Activated CD4-positive, alpha-beta T cell treated with anti-CD3 and anti-CD28 coated beads for 36 hours (primary cell): Measurements from ENCODE around the gene LRRC26. TPM values are rescaled to one million over a fixed set of nuclear protein-coding genes. Genes with fewer than 3 reads are reported as not detected.
"Not testable (repeated sequence)": the region's sequence is repeated elsewhere in the genome, so short reads cannot be mapped to it uniquely, and the experiment has no call there.

Experiments
- ATAC-seq: fragments of 200-7000 bp; cut with Tn5 transposase; one replicate; pipeline ENCODE4 v1.10.0; 2021; ENCODE audit warnings: mild to moderate bottlenecking, moderate library complexity
- CTCF ChIA-PET: fragments of 350-600 bp; sonication (Branson Sonifier 250); formaldehyde crosslinking; loops from one replicate; lab custom pipeline; 2021; ENCODE audit warnings: antibody characterized with exemption; lab: Charles Lee
- POLR2A ChIA-PET: fragments of 350-600 bp; sonication (Branson Sonifier 250); formaldehyde crosslinking; loops from one replicate; lab custom pipeline; 2021; ENCODE audit warnings: antibody characterized with exemption, inconsistent platforms; lab: Charles Lee
- DNase-seq: peaks from one replicate; pipeline ENCODE4 v3.0.0-alpha.2; 2020
- H3K27ac Mint-ChIP-seq: one replicate; pipeline ENCODE4 v1.8.0; 2021; ENCODE audit warnings: mixed read lengths
- H3K27me3 Mint-ChIP-seq: one replicate; pipeline ENCODE4 v1.8.0; 2021; ENCODE audit warnings: mixed read lengths
- H3K36me3 Mint-ChIP-seq: one replicate; pipeline ENCODE4 v1.8.0; 2021; ENCODE audit warnings: low read depth, mixed read lengths
- H3K4me1 Mint-ChIP-seq: one replicate; pipeline ENCODE4 v1.8.0; 2021; ENCODE audit warnings: mixed read lengths
- H3K4me3 Mint-ChIP-seq: one replicate; pipeline ENCODE4 v1.8.0; 2021; ENCODE audit warnings: mild to moderate bottlenecking, moderate library complexity, mixed read lengths
- H3K9me3 Mint-ChIP-seq: one replicate; pipeline ENCODE4 v1.8.0; 2021; ENCODE audit warnings: low read depth, mixed read lengths
- intact Hi-C, 2 experiments: fragments of 100-400 bp; cut with DNase I in 1 of 2; cut with micrococcal nuclease in 1 of 2; formaldehyde crosslinking; loops; one replicate each; pipeline versions ENCODE4 v1.14.2 to v1.15.1; 2022 to 2024; cut with DNase I, micrococcal nuclease
- total RNA-seq, 2 experiments: library from RNA; stranded (reverse); gene quantifications; one replicate each; pipeline ENCODE4 v1.2.3, GENCODE V29; 2021

The LRRC26 gene
- total RNA-seq, 2 experiments from 2014 or later, result not detected

- H3K36me3 Mint-ChIP-seq, result no peaks in the 10 kb centered on the region
Measured at GRCh38 chr9:137138058-137138721, 31.7 kb downstream of the LRRC26 start.

DNA sequence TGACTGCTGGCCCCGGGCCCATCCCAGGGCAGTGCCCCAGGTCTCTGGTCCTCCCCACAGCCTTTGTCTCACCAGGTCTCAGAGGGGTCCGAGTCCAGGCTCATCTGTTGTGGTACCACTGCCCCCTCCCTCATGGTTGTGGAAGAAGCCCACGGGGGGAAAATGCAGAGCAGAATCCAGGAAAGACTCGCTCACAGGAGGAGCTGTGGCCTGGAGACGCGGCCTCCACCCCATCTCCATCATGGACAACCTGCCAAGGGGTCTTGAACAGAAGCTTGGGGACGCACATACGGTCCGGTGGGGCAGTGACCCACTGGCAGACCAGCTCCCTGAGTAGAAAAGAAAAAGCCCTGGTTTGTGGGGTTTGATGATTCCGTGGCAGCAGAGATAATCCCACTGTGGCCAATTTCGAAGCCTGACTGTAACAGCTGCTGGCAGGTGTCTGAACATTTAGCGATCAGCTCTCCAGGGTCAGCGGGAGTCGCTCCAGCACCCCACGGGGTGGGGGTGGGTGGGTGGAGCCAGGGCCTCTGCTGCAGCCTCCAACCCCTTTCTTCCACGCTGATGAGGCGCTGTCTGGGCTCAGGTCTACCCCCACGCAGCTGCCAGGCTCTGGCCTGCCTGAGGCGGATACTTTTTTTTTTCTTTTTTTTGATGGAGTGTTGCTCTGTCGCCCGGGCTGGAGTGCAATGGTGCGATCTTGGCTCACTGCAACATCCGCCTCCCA lies 32.8 kb downstream of the LRRC26 start:
- no peak for ATAC-seq
- intact Hi-C loops, result no loop called here
- POLR2A ChIA-PET, result no interaction called here
- DNase-seq, result no peak
- peaks cover 43% of the 10 kb centered on the region for H3K27me3 Mint-ChIP-seq
- no peaks in the 10 kb centered on the region for H3K4me1 Mint-ChIP-seq
- H3K36me3 Mint-ChIP-seq, result no peaks in the 10 kb centered on the region
- no peaks in the 10 kb centered on the region for H3K9me3 Mint-ChIP-seq
- CTCF ChIA-PET, result interaction anchor here (1.0 kb wide), 1 partner anchor 69 kb away, joined by 3 read pairs; no protein-coding TSS in a partner anchor
- H3K27ac Mint-ChIP-seq, result no peak overlapping the region
- no peak overlapping the region for H3K4me3 Mint-ChIP-seq

More at GRCh38 chr9:137138058-137138721, 31.7 kb downstream of the LRRC26 start:
- intact Hi-C loops, result no loop called here
- ChIA-PET CTCF (interaction anchor here (0.6 to 1.8 kb wide), 2 partner anchors 11 to 148 kb away, joined by 3 to 4 read pairs; no protein-coding TSS in a partner anchor), POLR2A (interaction anchor here (0.6 kb wide), 1 partner anchor 189 kb away, joined by 4 read pairs; no protein-coding TSS in a partner anchor)
- DNase-seq, result peak; percentile 41
- no peak overlapping the region for H3K4me3 Mint-ChIP-seq
- H3K4me1 Mint-ChIP-seq, result no peaks in the 10 kb centered on the region
- ATAC-seq, result no peak
- peaks cover 45% of the 10 kb centered on the region for H3K27me3 Mint-ChIP-seq
- H3K9me3 Mint-ChIP-seq, result no peaks in the 10 kb centered on the region
- H3K27ac Mint-ChIP-seq, result no peak overlapping the region

- CTCF ChIA-PET, result interaction anchor here (1.0 kb wide), 1 partner anchor 68 kb away, joined by 3 read pairs; no protein-coding TSS in a partner anchor
- H3K27me3 Mint-ChIP-seq, result peaks cover 40% of the 10 kb centered on the region
- DNase-seq, result no peak
- H3K9me3 Mint-ChIP-seq, result no peaks in the 10 kb centered on the region
- POLR2A ChIA-PET, result no interaction called here
- no peak overlapping the region for H3K4me3 Mint-ChIP-seq
- no peaks in the 10 kb centered on the region for H3K36me3 Mint-ChIP-seq
- intact Hi-C loops, result no loop called here
- no peaks in the 10 kb centered on the region for H3K4me1 Mint-ChIP-seq
- H3K27ac Mint-ChIP-seq, result no peak overlapping the region
- no peak for ATAC-seq
Measured at GRCh38 chr9:137136261-137136880, 33.5 kb downstream of the LRRC26 start.

DNA sequence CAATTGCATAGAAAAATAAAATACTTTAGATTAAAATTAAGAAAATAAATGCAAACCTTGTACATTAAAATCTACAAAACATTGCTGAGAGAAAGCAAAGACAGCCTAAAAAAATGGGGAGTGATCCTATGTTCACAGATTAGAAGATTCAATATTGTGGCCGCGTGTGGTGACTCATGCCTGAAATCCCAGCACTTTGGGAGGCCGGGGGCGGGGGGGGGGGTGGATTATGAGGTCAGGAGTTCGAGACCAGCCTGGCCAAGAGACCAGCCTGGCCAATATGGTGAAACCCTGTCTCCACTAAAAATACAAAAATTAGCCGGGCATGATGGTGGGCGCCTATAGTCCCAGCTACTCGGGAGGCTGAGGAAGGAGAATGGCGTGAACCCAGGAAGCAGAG lies 34.7 kb downstream of the LRRC26 start:
- intact Hi-C loops, H3K27ac Mint-ChIP-seq, H3K4me3 Mint-ChIP-seq, DNase-seq, H3K4me1 Mint-ChIP-seq, ATAC-seq, H3K9me3 Mint-ChIP-seq, H3K36me3 Mint-ChIP-seq: not testable (repeated sequence)
- ChIA-PET POLR2A (interaction anchor here (0.6 kb wide), 1 partner anchor 280 kb away, joined by 6 read pairs; no protein-coding TSS in a partner anchor), CTCF (interaction anchor here (0.6 to 0.9 kb wide), 3 partner anchors 11 to 95 kb away, joined by 3 read pairs; no protein-coding TSS in a partner anchor)
- H3K27me3 Mint-ChIP-seq, result peaks cover 32% of the 10 kb centered on the region

GRCh38 chr9:137134191-137134590 lies 35.7 kb downstream of the LRRC26 start:
- CTCF ChIA-PET, result no interaction called here
- Mint-ChIP-seq H3K4me1 (peaks cover 2% of the 10 kb centered on the region), H3K27ac (no peak overlapping the region), H3K4me3 (no peak overlapping the region), H3K9me3 (no peaks in the 10 kb centered on the region), H3K36me3 (no peaks in the 10 kb centered on the region), H3K27me3 (peaks cover 23% of the 10 kb centered on the region)
- intact Hi-C loops, result no loop called here
- DNase-seq (no peak), ATAC-seq (no peak)
- POLR2A ChIA-PET, result no interaction called here

DNA sequence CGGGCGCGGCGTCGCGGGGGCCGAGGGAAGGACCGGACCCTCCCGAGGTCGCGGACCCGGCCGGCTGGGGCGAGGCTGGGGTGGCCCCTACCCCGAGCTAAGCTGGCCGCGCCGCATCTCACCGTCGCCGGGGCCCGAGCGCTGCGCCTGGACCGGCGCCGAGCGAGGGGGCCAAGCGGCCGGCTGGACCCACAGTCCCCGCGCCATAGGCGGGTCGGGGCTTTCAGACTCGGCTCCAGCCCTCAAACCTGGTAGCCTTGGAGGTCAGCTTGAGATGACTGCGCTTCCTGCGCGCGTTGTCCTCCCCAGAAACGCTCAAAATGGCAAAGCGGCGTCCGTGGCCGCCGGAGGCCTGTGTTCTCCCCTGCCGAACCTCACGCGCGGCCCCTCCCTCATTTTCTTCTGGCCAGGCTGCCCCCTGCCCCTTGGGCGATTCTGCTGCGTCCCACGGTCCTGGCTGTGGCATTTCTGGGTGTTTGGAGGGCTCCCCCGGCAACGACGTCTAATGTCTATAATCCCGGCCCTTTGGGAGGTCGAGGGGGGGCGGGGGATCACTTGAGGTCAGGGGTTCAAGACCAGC lies 39.6 kb downstream of the LRRC26 start:
- peak overlapping the region; percentile 73 for H3K27ac Mint-ChIP-seq

GRCh38 chr9:137129456-137130175 lies 40.2 kb downstream of the LRRC26 start:
- ChIA-PET POLR2A (interaction anchor here (0.6 to 1.5 kb wide), 11 partner anchors 21 to 155 kb away, joined by 3 to 9 read pairs (median 4); partner anchors contain the start of genes MAN1B1, TPRN and TUBB4B), CTCF (interaction anchor here (0.6 to 3.4 kb wide), 18 partner anchors 8 to 315 kb away, joined by 3 to 14 read pairs (median 4); partner anchors contain the start of genes DPP7, NPDC1, RNF224 and TPRN)
- H3K4me3 Mint-ChIP-seq, result peak overlapping the region; percentile 89
- peaks cover 5% of the 10 kb centered on the region for H3K27me3 Mint-ChIP-seq
- H3K36me3 Mint-ChIP-seq, result peaks cover 11% of the 10 kb centered on the region
- H3K4me1 Mint-ChIP-seq, result peaks cover 21% of the 10 kb centered on the region
- peak; percentile 95 for DNase-seq
- intact Hi-C loops, result loop anchor here (1.0 to 5.0 kb wide), 11 partner anchors 15 to 338 kb away; partner anchors contain the start of genes ANAPC2 (in 1 of the 2), DPP7 (in 1 of the 2), EXD3 (in 1 of the 2) and MAN1B1 (in 1 of the 2)
- H3K9me3 Mint-ChIP-seq, result no peaks in the 10 kb centered on the region
- peak; percentile 96 for ATAC-seq
- H3K27ac Mint-ChIP-seq, result peak overlapping the region; percentile 70

More for the DNA sequence above, 39.6 kb downstream of the LRRC26 start:
- Mint-ChIP-seq H3K4me1 (peaks cover 21% of the 10 kb centered on the region), H3K9me3 (no peaks in the 10 kb centered on the region), H3K4me3 (peak overlapping the region; percentile 74), H3K36me3 (peaks cover 11% of the 10 kb centered on the region), H3K27me3 (peaks cover 6% of the 10 kb centered on the region)
- ChIA-PET CTCF (interaction anchor here (0.7 to 3.4 kb wide), 13 partner anchors 9 to 108 kb away, joined by 3 to 14 read pairs (median 4); partner anchors contain the start of genes DPP7, NPDC1, RNF224 and TPRN), POLR2A (interaction anchor here (0.6 to 1.5 kb wide), 10 partner anchors 20 to 155 kb away, joined by 3 to 9 read pairs (median 4); partner anchors contain the start of genes MAN1B1, TPRN and TUBB4B)
- ATAC-seq, result no peak
- DNase-seq, result no peak
- intact Hi-C loops, result no loop called here

DNA sequence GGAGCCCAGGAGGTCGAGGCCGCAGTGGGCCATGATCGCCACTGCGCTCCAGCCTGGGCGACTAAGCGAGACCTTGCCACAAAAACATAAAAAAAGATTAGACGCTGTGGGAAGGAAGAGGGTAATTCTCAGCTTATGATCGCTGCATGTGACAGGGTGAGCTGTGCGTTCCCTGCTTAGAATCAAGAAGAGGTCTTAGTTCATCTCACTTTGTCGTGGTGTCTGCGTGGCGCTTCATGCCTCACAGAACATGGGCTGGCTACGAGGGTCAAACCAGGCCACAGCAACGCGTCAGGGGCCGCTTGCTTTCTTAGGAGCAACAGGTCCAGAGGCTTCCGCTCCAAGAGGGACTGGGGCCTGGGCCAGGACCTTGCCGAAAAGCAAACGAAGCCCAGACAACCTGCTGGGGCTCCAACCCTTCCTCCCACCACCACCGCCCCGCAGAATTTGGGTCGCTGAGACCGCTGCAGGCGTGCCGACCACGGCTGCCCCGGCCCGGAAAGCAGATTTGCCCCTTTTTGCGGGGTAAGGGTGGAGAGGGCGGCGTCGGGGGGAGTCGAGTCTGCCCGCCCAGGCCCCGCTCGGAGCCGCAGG lies 40.9 kb downstream of the LRRC26 start:
- Mint-ChIP-seq H3K9me3 (no peaks in the 10 kb centered on the region), H3K27me3 (peaks cover 2% of the 10 kb centered on the region), H3K4me3 (peak overlapping the region; percentile 89), H3K4me1 (peaks cover 21% of the 10 kb centered on the region), H3K27ac (peak overlapping the region; percentile 96), H3K36me3 (peaks cover 11% of the 10 kb centered on the region)
- ChIA-PET POLR2A (interaction anchor here (1.0 to 1.5 kb wide), 8 partner anchors 21 to 115 kb away, joined by 3 to 8 read pairs (median 4); partner anchors contain the start of genes TPRN and TUBB4B), CTCF (interaction anchor here (0.6 to 3.4 kb wide), 15 partner anchors 8 to 315 kb away, joined by 3 to 14 read pairs (median 4); partner anchors contain the start of genes DPP7, NPDC1, RNF224 and TPRN)
- DNase-seq (peak; percentile 46), ATAC-seq (peak; percentile 0)
- intact Hi-C loops, result loop anchor here (1.0 to 5.0 kb wide), 11 partner anchors 15 to 338 kb away; partner anchors contain the start of genes ANAPC2 (in 1 of the 2), DPP7 (in 1 of the 2), EXD3 (in 1 of the 2) and MAN1B1 (in 1 of the 2)

GRCh38 chr9:137128158-137128861 lies 41.5 kb downstream of the LRRC26 start:
- DNase-seq (peak; percentile 65), ATAC-seq (peak; percentile 10)
- H3K36me3 Mint-ChIP-seq, result peaks cover 11% of the 10 kb centered on the region
- H3K27me3 Mint-ChIP-seq, result peaks cover 2% of the 10 kb centered on the region
- H3K4me3 Mint-ChIP-seq, result peak overlapping the region; percentile 89
- H3K9me3 Mint-ChIP-seq, result no peaks in the 10 kb centered on the region
- ChIA-PET POLR2A (interaction anchor here (0.8 kb wide), 2 partner anchors 33 to 108 kb away, joined by 3 read pairs; no protein-coding TSS in a partner anchor), CTCF (interaction anchor here (0.9 to 3.4 kb wide), 8 partner anchors 42 to 109 kb away, joined by 3 to 14 read pairs (median 7); partner anchors contain the start of genes MAN1B1 and RNF224)
- intact Hi-C loops, result loop anchor here (2.0 to 5.0 kb wide), 4 partner anchors 41 to 294 kb away; partner anchors contain the start of genes ANAPC2 (in 1 of the 2), EXD3 (in 1 of the 2), MAN1B1 (in 1 of the 2) and NOXA1 (in 1 of the 2)
- peaks cover 23% of the 10 kb centered on the region for H3K4me1 Mint-ChIP-seq
- H3K27ac Mint-ChIP-seq, result peak overlapping the region; percentile 96
